Effector memory CD8-positive, alpha-beta T cell (primary cell): Measurements from ENCODE around the gene TMF1.

Source experiments
- ATAC-seq: fragments of 150-1000 bp; cut with Tn5 transposase; replicated peaks from 2 replicates; pipeline ENCODE4 v1.10.0; 2021; ENCODE audit warnings: mild to moderate bottlenecking, moderate library complexity
- DNase-seq, 3 experiments: peaks; one replicate each; pipeline ENCODE4 v3.0.0; 2021
- H3K27ac Mint-ChIP-seq, 2 donors: one replicate each; pipeline ENCODE4 v1.8.0; 2022; ENCODE audit warnings: mild to moderate bottlenecking in 2 of 2, mixed read lengths in 2 of 2, moderate library complexity in 2 of 2
- H3K27me3 Mint-ChIP-seq, 2 donors: one replicate each; pipeline ENCODE4 v1.8.0; 2022; ENCODE audit warnings: mixed read lengths in 2 of 2
- H3K36me3 Mint-ChIP-seq: one replicate; pipeline ENCODE4 v1.8.0; 2022; ENCODE audit warnings: mild to moderate bottlenecking, moderate library complexity, mixed read lengths; ENCODE audit not compliant: insufficient read depth
- H3K4me1 Mint-ChIP-seq, 2 donors: one replicate each; pipeline ENCODE4 v1.8.0; 2022; ENCODE audit warnings: low read depth in 2 of 2, mixed read lengths in 2 of 2
- H3K4me3 Mint-ChIP-seq, 2 donors: one replicate each; pipeline ENCODE4 v1.8.0; 2022; ENCODE audit warnings: mild to moderate bottlenecking in 2 of 2, mixed read lengths in 2 of 2, moderate library complexity in 2 of 2
- H3K9me3 Mint-ChIP-seq, 2 donors: one replicate each; pipeline ENCODE4 v1.8.0; 2022; ENCODE audit warnings: mixed read lengths in 2 of 2

The TMF1 gene

GRCh38 chr3:69063636-69064035 is 11.5 kb upstream of the TMF1 start:
- no peak for ATAC-seq
- Mint-ChIP-seq H3K27ac (peak overlapping the region; percentile 67 to 89), H3K4me3 (peak overlapping the region; percentile 44 to 49)

GRCh38 chr3:69059688-69060087 is 7.6 kb upstream of the TMF1 start:
- H3K36me3 Mint-ChIP-seq: peaks cover 69% of the 10 kb centered on the region
- H3K27me3 Mint-ChIP-seq: no peaks in the 10 kb centered on the region
- no peak overlapping the region for H3K4me3 Mint-ChIP-seq
- peaks cover 23 to 34% of the 10 kb centered on the region in 2 donors for H3K4me1 Mint-ChIP-seq
- DNase-seq (no peak), ATAC-seq (no peak)
- H3K27ac Mint-ChIP-seq: peak overlapping the region; percentile 86 to 88
- no peaks in the 10 kb centered on the region for H3K9me3 Mint-ChIP-seq

More at GRCh38 chr3:69063636-69064035, 11.5 kb upstream of the TMF1 start:
- Mint-ChIP-seq H3K27me3 (no peaks in the 10 kb centered on the region), H3K9me3 (no peaks in the 10 kb centered on the region), H3K4me1 (peaks cover 23 to 41% of the 10 kb centered on the region in 2 donors), H3K36me3 (peaks cover 48% of the 10 kb centered on the region)
- DNase-seq: no peak

- peaks cover 17 to 28% of the 10 kb centered on the region in 2 donors for H3K4me1 Mint-ChIP-seq
- no peaks in the 10 kb centered on the region for H3K9me3 Mint-ChIP-seq
- peak overlapping the region; percentile 35 to 44 for H3K4me3 Mint-ChIP-seq
- DNase-seq: no peak
- peak; percentile 17 for ATAC-seq
- peak overlapping the region; percentile 86 to 88 for H3K27ac Mint-ChIP-seq
- no peaks in the 10 kb centered on the region for H3K27me3 Mint-ChIP-seq
- H3K36me3 Mint-ChIP-seq: peaks cover 68% of the 10 kb centered on the region
Observed at GRCh38 chr3:69058947-69059224, 6.8 kb upstream of the TMF1 start.

DNA sequence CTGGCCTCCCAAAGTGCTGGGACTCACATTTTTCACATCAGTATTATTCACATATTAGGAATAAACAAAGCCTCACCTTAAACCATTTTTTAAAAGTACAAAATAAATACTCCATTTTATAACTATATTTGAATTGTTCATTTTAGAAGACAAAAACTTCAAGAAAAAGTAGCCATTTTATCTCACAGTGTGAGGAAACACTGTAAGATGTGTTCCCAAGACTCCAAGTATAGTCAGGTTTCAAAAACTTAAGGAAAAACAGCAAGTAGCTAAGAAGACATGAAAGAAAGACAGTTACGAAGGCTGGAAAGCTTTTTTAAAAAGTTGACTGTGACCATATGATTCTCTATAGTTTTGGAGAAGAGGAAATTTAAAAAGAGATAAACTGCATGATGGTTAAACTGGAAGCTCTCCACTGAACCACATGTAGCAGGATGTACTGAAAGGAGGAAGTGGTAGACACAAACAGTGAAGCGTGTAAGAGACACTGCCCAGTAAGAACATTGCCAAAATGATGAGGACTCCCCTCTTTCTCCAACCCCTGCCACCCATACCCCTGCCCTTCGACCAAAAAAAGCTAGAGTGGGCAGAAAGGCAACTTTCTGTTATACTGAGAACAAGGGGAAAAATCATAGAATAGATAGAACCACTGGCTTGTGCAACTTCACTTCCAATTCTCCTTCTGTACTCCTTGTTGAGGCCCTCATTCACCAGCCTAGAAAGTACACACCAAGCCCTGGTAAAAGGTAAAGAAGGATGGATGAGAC is 6.2 kb upstream of the TMF1 start:
- Mint-ChIP-seq H3K9me3 (no peaks in the 10 kb centered on the region), H3K36me3 (peaks cover 66% of the 10 kb centered on the region), H3K27ac (peak overlapping the region; percentile 86 to 88), H3K4me3 (peak overlapping the region; percentile 35 to 44), H3K27me3 (no peaks in the 10 kb centered on the region), H3K4me1 (peaks cover 14 to 22% of the 10 kb centered on the region in 2 donors)
- ATAC-seq: peak; percentile 98
- no peak for DNase-seq

- Mint-ChIP-seq H3K4me3 (peak overlapping the region; percentile 98 to 100), H3K36me3 (peaks cover 67% of the 10 kb centered on the region), H3K4me1 (peaks cover 30 to 37% of the 10 kb centered on the region in 2 donors), H3K27me3 (no peaks in the 10 kb centered on the region), H3K9me3 (no peaks in the 10 kb centered on the region), H3K27ac (peak overlapping the region; percentile 99 to 100)
- ATAC-seq (no peak), DNase-seq (no peak)
Observed at GRCh38 chr3:69052472-69052898, 352 bp upstream of the TMF1 start.

- no peak for DNase-seq
- Mint-ChIP-seq H3K36me3 (peaks cover 66% of the 10 kb centered on the region), H3K4me1 (peaks cover 34 to 47% of the 10 kb centered on the region in 2 donors), H3K4me3 (peak overlapping the region; percentile 98 to 100), H3K27me3 (no peaks in the 10 kb centered on the region), H3K27ac (peak overlapping the region; percentile 12 to 52), H3K9me3 (no peaks in the 10 kb centered on the region)
- no peak for ATAC-seq
Observed at GRCh38 chr3:69048990-69049389, 3.1 kb downstream of the TMF1 start.

DNA sequence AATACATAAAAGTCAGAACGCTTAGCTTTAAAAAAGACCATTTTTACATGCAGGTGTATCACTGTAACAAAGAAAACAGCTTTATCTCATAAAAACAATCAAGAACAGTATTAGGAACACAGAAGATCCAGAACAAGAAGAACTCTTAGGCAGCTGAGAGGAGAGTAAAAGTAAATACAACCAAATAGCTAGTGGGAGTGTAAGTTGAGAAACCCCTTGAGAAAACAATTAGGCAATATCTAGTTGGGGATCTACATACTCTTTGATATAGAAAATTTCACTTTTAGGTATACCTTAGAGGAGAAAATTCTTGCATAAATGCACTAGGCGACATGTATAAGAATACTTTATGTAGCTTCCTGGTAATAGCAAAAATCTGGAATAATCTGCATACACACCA is 7.5 kb downstream of the TMF1 start:
- Mint-ChIP-seq H3K36me3 (peaks cover 80% of the 10 kb centered on the region), H3K9me3 (no peaks in the 10 kb centered on the region), H3K27me3 (no peaks in the 10 kb centered on the region), H3K27ac (peak overlapping the region; percentile 38 to 44), H3K4me1 (peaks cover 15 to 27% of the 10 kb centered on the region in 2 donors), H3K4me3 (no peak overlapping the region)
- DNase-seq (no peak), ATAC-seq (no peak)

DNA sequence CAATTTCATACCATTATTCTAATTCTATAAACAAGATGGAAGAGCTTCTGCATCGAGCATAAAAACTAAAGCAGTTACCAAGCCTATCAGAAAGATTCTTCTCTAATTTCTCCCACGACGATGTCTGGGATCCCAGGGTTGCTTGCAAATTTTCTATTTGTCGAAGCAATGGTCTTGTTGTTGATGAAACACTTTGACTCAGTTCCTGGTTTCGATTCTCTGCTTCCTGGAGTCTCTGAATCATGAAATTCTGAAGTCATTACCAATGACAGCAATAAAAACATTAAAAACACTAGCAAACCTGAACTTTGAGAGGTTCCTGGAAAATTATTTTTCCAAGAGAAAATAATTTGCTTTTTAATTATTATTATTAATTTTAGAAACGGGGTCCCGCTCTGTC is 18.7 kb downstream of the TMF1 start:
- DNase-seq (no peak), ATAC-seq (no peak)
- H3K9me3 Mint-ChIP-seq: no peaks in the 10 kb centered on the region
- H3K27ac Mint-ChIP-seq: no peak overlapping the region
- no peak overlapping the region for H3K4me3 Mint-ChIP-seq
- peaks cover 0 to 10% of the 10 kb centered on the region in 2 donors for H3K4me1 Mint-ChIP-seq
- peaks cover 85% of the 10 kb centered on the region for H3K36me3 Mint-ChIP-seq
- no peaks in the 10 kb centered on the region for H3K27me3 Mint-ChIP-seq

GRCh38 chr3:69032737-69033136 is 19.4 kb downstream of the TMF1 start:
- Mint-ChIP-seq H3K27ac (no peak overlapping the region), H3K9me3 (no peaks in the 10 kb centered on the region), H3K4me1 (peaks cover 0 to 10% of the 10 kb centered on the region in 2 donors), H3K36me3 (peaks cover 85% of the 10 kb centered on the region), H3K27me3 (no peaks in the 10 kb centered on the region), H3K4me3 (no peak overlapping the region)
- DNase-seq (no peak), ATAC-seq (no peak)

GRCh38 chr3:69032142-69032541 is 20.0 kb downstream of the TMF1 start:
- ATAC-seq: no peak
- no peak overlapping the region for H3K27ac Mint-ChIP-seq
- H3K4me1 Mint-ChIP-seq: peaks cover 0 to 10% of the 10 kb centered on the region in 2 donors
- no peak overlapping the region for H3K4me3 Mint-ChIP-seq
- no peaks in the 10 kb centered on the region for H3K9me3 Mint-ChIP-seq
- peaks cover 84% of the 10 kb centered on the region for H3K36me3 Mint-ChIP-seq
- no peak for DNase-seq
- no peaks in the 10 kb centered on the region for H3K27me3 Mint-ChIP-seq

DNA sequence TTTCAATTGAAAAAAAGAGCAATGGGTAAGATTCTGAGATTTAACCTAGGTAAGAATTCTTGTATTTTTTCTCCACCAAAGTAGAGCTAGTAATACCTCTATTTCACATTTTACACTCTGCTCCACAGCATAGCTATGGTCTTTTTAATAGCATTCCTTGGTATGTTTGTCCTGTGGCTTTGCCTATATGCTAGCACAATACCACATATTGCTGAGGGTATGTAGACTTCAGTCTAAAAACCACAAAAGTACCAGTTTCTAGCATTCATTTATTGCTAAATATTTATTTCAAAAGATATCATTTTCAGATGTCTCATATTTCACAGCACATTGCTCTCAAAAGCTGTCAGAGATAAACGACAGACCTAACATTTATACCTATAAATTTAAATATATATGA is 20.5 kb downstream of the TMF1 start:
- peaks cover 83% of the 10 kb centered on the region for H3K36me3 Mint-ChIP-seq
- H3K27ac Mint-ChIP-seq: no peak overlapping the region

DNA sequence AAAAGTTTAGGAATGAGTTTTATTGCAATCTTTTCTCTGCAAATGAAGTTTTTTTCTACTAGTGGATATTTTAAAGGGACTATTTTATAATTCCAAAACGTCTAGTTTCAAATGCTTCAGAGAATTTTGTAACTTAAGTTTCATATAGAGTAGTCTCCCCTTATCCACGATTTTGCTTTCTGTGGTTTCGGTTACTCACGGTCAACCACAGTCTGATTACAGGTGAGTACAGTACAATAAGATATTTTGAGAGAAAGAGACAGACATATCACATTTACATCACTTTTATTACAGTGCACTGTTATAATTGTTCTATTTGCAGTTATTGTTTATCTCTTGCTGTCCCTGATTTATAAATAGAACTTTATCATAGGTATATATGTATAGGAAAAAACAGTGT is 31.3 kb downstream of the TMF1 start:
- H3K27ac Mint-ChIP-seq: no peak overlapping the region
- no peak overlapping the region for H3K4me3 Mint-ChIP-seq
- ATAC-seq (no peak), DNase-seq (no peak)
- H3K9me3 Mint-ChIP-seq: no peaks in the 10 kb centered on the region
- H3K36me3 Mint-ChIP-seq: peaks cover 62% of the 10 kb centered on the region
- no peaks in the 10 kb centered on the region for H3K4me1 Mint-ChIP-seq
- no peaks in the 10 kb centered on the region for H3K27me3 Mint-ChIP-seq

More for the DNA sequence above, 20.5 kb downstream of the TMF1 start:
- ATAC-seq (no peak), DNase-seq (no peak)
- Mint-ChIP-seq H3K4me3 (no peak overlapping the region), H3K9me3 (no peaks in the 10 kb centered on the region), H3K4me1 (peaks cover 0 to 10% of the 10 kb centered on the region in 2 donors), H3K27me3 (no peaks in the 10 kb centered on the region)

GRCh38 chr3:69020424-69020823 is 31.7 kb downstream of the TMF1 start:
- Mint-ChIP-seq H3K27ac (no peak overlapping the region), H3K36me3 (peaks cover 57% of the 10 kb centered on the region), H3K27me3 (no peaks in the 10 kb centered on the region), H3K4me3 (no peak overlapping the region), H3K4me1 (peaks cover 0 to under 1% of the 10 kb centered on the region in 2 donors), H3K9me3 (no peaks in the 10 kb centered on the region)
- DNase-seq (no peak), ATAC-seq (peak; percentile 21)

- no peaks in the 10 kb centered on the region for H3K9me3 Mint-ChIP-seq
- H3K4me1 Mint-ChIP-seq: peaks cover 6 to 17% of the 10 kb centered on the region in 2 donors
- no peak overlapping the region for H3K4me3 Mint-ChIP-seq
- H3K27me3 Mint-ChIP-seq: no peaks in the 10 kb centered on the region
- no peak for ATAC-seq
- peaks cover 31% of the 10 kb centered on the region for H3K36me3 Mint-ChIP-seq
- DNase-seq: no peak
- H3K27ac Mint-ChIP-seq: peak overlapping the region in 1 of 2 donors; percentile 19
Observed at GRCh38 chr3:69016901-69017300, 35.2 kb downstream of the TMF1 start.
